Adipocyte (in vitro differentiated cells): ENCODE data around the gene SLX9.

Source experiments
- DNase-seq: peaks from one replicate; pipeline ENCODE4 v3.0.0-alpha.2; 2015; ENCODE audit warnings: low read depth
- H3K27me3 ChIP-seq: replicated peaks from 2 replicates; pipeline ENCODE4 v1.7.0; 2013; ENCODE audit warnings: mild to moderate bottlenecking, low read length, moderate library complexity; ENCODE audit not compliant: control insufficient read depth, insufficient read depth
- H3K36me3 ChIP-seq: 2 replicates; pipeline ENCODE4 v1.7.0; 2013; ENCODE audit warnings: low read length, mild to moderate bottlenecking, moderate library complexity; ENCODE audit not compliant: control insufficient read depth, insufficient read depth, severe bottlenecking
- H3K4me1 ChIP-seq: 2 replicates; pipeline ENCODE4 v1.7.0; 2013; ENCODE audit warnings: mild to moderate bottlenecking, low read length, moderate library complexity; ENCODE audit not compliant: control insufficient read depth, insufficient read depth
- H3K4me3 ChIP-seq: 2 replicates; pipeline ENCODE4 v1.7.0; 2013; ENCODE audit warnings: mild to moderate bottlenecking, low read length, moderate library complexity
- H3K9ac ChIP-seq: 2 replicates; pipeline ENCODE4 v1.7.0; 2013; ENCODE audit warnings: mild to moderate bottlenecking, low read length, moderate library complexity
- H3K9me3 ChIP-seq: 2 replicates; pipeline ENCODE4 v1.7.0; 2013; ENCODE audit warnings: mild to moderate bottlenecking, low read length, moderate library complexity; ENCODE audit not compliant: control insufficient read depth

SLX9 gene

DNA sequence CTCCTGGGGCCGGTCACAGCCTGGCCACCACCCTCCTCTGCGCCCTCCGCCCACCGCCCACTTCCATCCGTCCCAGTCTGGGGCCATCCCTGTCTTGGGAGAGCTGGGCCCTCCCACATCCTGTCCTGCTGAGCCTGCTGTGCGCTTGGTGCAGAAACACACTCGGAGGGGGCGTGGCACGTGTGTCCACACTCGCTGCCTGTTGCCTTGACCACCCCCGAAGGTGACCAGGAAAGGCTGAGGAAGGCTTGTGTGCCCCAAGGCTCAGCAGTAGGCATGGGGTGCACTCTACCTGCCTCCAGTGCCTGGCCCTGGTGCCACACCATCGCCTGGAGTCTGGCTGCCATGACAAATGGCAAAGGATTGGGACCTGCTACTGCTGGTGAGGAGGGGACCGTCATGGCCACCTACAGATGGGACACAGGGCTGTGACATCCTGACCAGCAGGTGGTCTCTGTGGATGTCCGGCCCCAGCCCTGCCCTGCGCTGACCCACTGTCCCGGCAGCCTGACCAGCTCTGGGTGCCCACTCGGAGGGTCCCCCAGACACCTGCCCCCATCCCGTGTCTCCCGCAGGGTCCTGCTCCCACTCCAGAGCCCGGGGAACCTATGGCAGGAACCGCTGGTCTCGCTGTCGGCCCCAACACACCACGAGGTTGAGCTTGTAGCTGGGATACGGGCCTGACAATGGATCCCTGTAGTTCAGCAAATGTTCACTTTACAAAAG is 43.1 kb upstream of the SLX9 start:
- Histone ChIP-seq H3K36me3 (no peaks in the 10 kb centered on the region), H3K4me1 (no peaks in the 10 kb centered on the region), H3K9ac (no peak overlapping the region), H3K4me3 (no peak overlapping the region), H3K9me3 (no peaks in the 10 kb centered on the region), H3K27me3 (peaks cover 66% of the 10 kb centered on the region)
- no peak for DNase-seq

DNA sequence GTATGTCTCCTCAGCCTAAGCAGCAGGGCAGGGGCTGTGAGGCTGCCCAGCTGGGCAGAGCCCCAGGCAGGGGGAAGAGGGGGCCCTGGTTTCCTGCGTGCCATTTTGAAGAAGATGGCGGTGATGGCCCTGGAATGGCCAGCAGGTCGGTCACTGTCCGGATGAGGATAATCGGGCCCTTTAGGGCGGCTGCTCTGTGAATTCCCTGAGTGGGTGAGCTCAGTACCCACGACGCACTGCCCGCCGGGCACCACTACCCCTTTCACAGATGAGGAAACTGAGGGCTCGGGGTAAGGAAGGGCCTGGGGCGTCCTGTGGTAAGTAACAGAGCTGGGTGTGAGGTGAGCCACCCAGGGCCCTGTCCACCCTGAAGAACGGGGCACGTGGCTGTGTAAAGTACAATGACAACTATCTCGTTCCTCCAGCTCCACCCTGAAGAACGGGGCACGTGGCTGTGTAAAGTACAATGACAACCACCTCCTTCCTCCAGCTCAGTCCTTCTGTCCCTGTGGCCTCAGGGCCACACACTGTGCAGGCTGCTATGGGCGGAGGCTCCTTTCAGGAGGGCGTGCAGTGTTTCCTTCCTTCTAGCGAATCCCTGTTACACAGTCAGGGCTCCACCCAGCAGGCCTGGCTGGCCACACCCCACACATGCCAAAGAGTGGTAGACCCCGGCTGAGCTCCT is 42.4 kb upstream of the SLX9 start:
- no peak for DNase-seq
- Histone ChIP-seq H3K27me3 (peaks cover 62% of the 10 kb centered on the region), H3K36me3 (no peaks in the 10 kb centered on the region), H3K9me3 (no peaks in the 10 kb centered on the region), H3K4me3 (no peak overlapping the region), H3K9ac (no peak overlapping the region), H3K4me1 (no peaks in the 10 kb centered on the region)

GRCh38 chr21:44898011-44898488 is 41.8 kb upstream of the SLX9 start:
- Histone ChIP-seq H3K27me3 (peaks cover 62% of the 10 kb centered on the region), H3K36me3 (no peaks in the 10 kb centered on the region), H3K9ac (no peak overlapping the region), H3K4me1 (no peaks in the 10 kb centered on the region), H3K4me3 (no peak overlapping the region), H3K9me3 (no peaks in the 10 kb centered on the region)
- no peak for DNase-seq

GRCh38 chr21:44898851-44899767 is 40.7 kb upstream of the SLX9 start:
- Histone ChIP-seq H3K9me3 (no peaks in the 10 kb centered on the region), H3K36me3 (no peaks in the 10 kb centered on the region), H3K27me3 (peaks cover 65% of the 10 kb centered on the region), H3K4me1 (no peaks in the 10 kb centered on the region), H3K9ac (no peak overlapping the region), H3K4me3 (no peak overlapping the region)
- DNase-seq, result no peak

DNA sequence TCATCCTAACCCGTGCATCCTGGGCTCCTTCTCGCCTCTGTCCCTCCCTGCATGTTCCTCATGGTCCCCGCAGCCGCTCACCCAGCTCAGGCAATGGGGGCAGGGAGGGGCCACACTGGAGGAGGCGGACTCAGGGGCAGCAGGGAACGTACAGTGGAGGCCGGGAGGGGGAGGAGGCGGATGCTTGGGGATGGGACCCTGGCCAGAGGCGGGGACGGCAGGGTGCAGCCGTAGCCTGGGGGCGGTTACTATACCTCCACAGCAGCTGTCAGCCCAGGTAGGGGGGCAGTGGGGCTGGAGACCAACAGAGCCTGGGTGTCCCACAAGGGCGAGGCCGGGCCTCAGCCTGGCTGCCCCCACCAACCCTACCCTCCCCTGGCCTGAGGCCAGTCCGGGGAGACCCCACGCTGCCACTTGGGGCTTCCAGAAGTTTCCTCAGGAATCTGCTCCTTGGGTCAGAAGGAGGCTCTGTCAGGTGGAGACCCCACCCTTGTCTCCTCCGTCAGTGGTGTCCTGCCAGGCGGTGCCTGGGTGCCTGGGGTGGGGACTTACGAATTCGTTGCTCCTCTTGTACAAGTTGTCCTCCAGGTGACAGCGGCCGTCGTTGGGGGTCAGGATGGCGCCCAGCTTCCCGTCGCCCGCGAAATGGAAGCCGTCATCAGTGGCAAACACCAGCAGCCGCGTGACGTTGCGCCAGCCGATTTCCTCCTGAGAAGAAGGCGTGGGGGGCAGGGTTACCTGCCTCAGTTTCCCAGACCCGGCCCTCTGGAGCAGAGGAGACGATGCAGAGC is 39.9 kb upstream of the SLX9 start:
- no peak for DNase-seq

GRCh38 chr21:44900559-44901251 is 39.1 kb upstream of the SLX9 start:
- no peaks in the 10 kb centered on the region for H3K9me3 ChIP-seq

More for the DNA sequence above, 39.9 kb upstream of the SLX9 start:
- Histone ChIP-seq H3K4me1 (no peaks in the 10 kb centered on the region), H3K27me3 (peaks cover 59% of the 10 kb centered on the region), H3K9ac (no peak overlapping the region), H3K9me3 (no peaks in the 10 kb centered on the region), H3K36me3 (no peaks in the 10 kb centered on the region), H3K4me3 (no peak overlapping the region)

DNA sequence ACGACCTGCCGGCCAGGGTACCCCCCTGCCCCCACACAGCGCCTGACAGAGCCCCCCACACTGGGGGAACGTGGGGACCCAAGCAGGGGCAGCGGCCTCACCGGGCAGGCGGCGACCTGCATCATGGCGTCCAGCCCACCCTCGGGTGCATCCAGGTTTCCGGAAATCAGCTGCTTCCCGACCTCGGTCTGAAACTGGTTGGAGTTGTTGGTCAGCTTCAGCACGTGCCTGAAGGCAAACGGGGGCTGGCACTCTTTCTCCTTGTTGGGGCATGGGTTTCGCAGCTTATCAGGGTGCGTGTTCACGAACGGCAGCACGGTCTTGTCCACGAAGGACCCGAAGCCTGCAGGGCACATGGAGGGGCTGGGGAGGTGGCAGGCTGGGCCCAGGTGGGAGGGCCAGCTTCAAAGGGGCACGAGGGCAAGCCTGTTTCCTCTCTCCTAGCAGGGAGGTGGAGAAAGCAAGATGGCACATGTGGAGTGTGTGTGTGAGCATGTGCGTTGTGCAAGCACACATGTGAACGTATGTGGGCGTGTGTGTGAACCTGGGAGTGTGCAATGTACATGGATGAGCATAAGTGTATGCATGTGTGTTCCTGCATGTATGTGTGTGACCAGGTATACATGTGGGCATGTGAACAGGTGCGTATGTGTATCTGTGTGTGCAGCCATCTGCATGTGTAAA is 38.3 kb upstream of the SLX9 start:
- H3K9me3 ChIP-seq, result no peaks in the 10 kb centered on the region

More at GRCh38 chr21:44900559-44901251, 39.1 kb upstream of the SLX9 start:
- Histone ChIP-seq H3K27me3 (peaks cover 58% of the 10 kb centered on the region), H3K36me3 (no peaks in the 10 kb centered on the region), H3K9ac (no peak overlapping the region), H3K4me1 (no peaks in the 10 kb centered on the region), H3K4me3 (no peak overlapping the region)
- DNase-seq, result no peak

DNA sequence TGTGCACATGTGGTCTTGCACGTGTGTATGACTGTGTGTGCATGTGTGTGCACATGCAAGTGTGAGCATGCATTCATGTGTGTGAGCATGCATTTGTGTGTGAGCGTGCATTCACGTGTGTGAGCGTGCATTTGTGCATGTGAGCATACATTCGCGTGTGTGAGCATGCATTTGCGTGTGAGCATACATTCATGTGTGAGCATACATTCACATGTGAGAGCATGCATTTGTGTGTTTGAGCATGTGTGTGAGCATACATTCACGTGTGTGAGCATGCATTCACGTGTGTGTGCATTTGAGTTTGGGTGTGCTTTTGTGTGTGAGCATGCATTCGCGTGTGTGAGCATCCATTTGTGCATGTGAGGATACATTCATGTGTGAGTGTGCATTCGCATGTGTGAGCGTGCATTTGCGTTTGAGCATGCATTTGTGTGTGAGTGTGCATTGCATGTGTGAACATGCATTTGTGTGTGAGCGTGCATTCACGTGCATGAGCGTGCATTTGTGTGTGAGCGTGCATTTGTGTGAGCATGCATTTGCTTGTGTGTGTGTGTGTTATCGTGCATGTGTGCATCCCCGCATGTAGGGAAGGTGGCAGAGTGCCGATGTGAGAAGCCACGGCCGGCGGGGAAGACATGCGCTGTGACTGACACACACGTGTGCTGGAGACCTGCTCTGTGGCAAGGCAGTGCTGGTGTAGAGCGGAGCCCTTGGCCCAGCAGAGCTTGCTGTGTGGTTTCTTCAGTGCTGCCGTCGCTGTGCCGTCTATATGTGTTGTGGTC is 37.4 kb upstream of the SLX9 start:
- Histone ChIP-seq H3K36me3 (no peaks in the 10 kb centered on the region), H3K4me3 (no peak overlapping the region), H3K27me3 (peaks cover 63% of the 10 kb centered on the region), H3K4me1 (no peaks in the 10 kb centered on the region), H3K9ac (no peak overlapping the region), H3K9me3 (no peaks in the 10 kb centered on the region)
- no peak for DNase-seq

More for the DNA sequence above, 38.3 kb upstream of the SLX9 start:
- Histone ChIP-seq H3K4me1 (no peaks in the 10 kb centered on the region), H3K36me3 (no peaks in the 10 kb centered on the region), H3K27me3 (peaks cover 60% of the 10 kb centered on the region), H3K9ac (no peak overlapping the region), H3K4me3 (no peak overlapping the region)
- DNase-seq, result no peak

DNA sequence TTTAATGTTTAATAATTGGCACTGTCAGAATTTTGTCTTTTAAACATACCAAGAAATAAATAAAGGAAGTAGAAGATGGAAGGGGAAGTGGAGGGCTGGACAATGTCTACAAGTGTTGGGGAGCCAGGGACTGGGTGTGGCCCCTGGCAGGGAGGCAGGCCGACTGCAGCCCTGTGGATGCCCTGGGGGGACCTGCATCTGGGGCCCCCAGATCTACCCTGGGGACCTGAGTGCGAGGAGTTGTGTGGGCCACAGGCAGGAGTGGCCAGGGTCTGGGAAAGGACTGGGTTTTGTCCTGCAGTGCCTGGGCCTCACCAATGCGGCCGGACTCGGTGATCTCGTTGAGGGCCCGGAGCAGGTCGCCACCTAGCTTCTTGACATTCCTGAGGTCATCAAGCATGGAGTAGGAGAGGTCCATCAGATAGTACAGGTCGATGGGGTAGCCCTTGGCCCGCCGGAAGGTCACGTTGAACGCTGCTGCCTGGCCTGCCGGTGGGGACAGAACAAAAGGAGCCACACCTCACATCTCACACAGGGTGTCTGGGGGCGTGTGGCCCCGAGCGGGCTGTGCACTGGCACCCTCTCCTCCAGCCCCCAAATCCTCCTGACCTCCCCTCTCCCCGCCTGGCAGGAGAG is 36.7 kb upstream of the SLX9 start:
- no peaks in the 10 kb centered on the region for H3K9me3 ChIP-seq
- H3K9ac ChIP-seq, result no peak overlapping the region
- H3K4me1 ChIP-seq, result peaks cover 6% of the 10 kb centered on the region
- no peak for DNase-seq
- H3K36me3 ChIP-seq, result no peaks in the 10 kb centered on the region
- peaks cover 56% of the 10 kb centered on the region for H3K27me3 ChIP-seq
- no peak overlapping the region for H3K4me3 ChIP-seq
